SK-N-SH (cell line): Measurements from ENCODE around the gene ENTPD1. TPM values are rescaled to one million over a fixed set of nuclear protein-coding genes. Genes with fewer than 3 reads are reported as not detected.

Experiments
- CTCF ChIA-PET: fragments of 300-600, 350-600 bp; formaldehyde crosslinking; extraction: SDS; loops from one replicate; lab custom pipeline; 2021; lab: Yijun Ruan, JAX
- POLR2A ChIA-PET: fragments of 350-600 bp; sonication (Branson Sonifier 250); formaldehyde crosslinking; extraction: SDS; loops from one replicate; lab custom pipeline; 2020; ENCODE audit warnings: antibody characterized with exemption, inconsistent platforms; lab: Yijun Ruan, JAX
- DNase-seq: peaks from one replicate; pipeline ENCODE4 v3.0.0; 2012
- H2AFZ ChIP-seq: fragments of 200-600 bp; sonication (generic); 2 replicates; pipeline ENCODE4 v1.8.1; 2016; ENCODE audit warnings: antibody characterized with exemption, mild to moderate bottlenecking, low read depth
- H3F3A ChIP-seq: fragments of 200-600 bp; sonication (generic); replicated peaks from 2 replicates; pipeline ENCODE3; 2016; ENCODE audit warnings: antibody characterized with exemption, mild to moderate bottlenecking; ENCODE audit not compliant: insufficient read depth
- H3K27ac ChIP-seq, 2 experiments: fragments of 200-500 bp in 1 of 2; fragments of 200-600 bp in 1 of 2; sonication (Bioruptor generic) in 1 of 2; sonication (generic), shearing (Covaris generic) in 1 of 2; 2 replicates each; pipeline versions ENCODE4 v1.5.1 to v1.6.1; 2014 to 2016; ENCODE audit warnings: low read depth in 2 of 2, inconsistent platforms in 1 of 2, low read length in 1 of 2, mild to moderate bottlenecking in 1 of 2, mixed read lengths in 1 of 2
- H3K27me3 ChIP-seq: fragments of 200-600 bp; sonication (generic), shearing (Covaris generic); 2 replicates; pipeline ENCODE4 v1.6.1; 2016; ENCODE audit warnings: mixed run types; ENCODE audit not compliant: insufficient read depth
- H3K36me3 ChIP-seq, 2 experiments: fragments of 200-500 bp in 1 of 2; fragments of 200-600 bp in 1 of 2; sonication (Bioruptor generic) in 1 of 2; sonication (generic) in 1 of 2; replicated peaks in 1 of 2; 2 replicates each; pipeline versions ENCODE3 to v1.5.1; 2014 to 2016; ENCODE audit warnings: low read length in 1 of 2, mild to moderate bottlenecking in 1 of 2; ENCODE audit not compliant: insufficient read depth in 2 of 2, control insufficient read depth in 1 of 2
- H3K4me1 ChIP-seq, 2 experiments: fragments of 200-500 bp in 1 of 2; fragments of 200-600 bp in 1 of 2; sonication (Bioruptor generic) in 1 of 2; sonication (generic), shearing (Covaris generic) in 1 of 2; 2 replicates each; pipeline versions ENCODE4 v1.5.1 to v1.6.1; 2014 to 2016; ENCODE audit warnings: low read depth in 1 of 2, low read length in 1 of 2, mixed run types in 1 of 2; ENCODE audit not compliant: insufficient read depth in 2 of 2, control insufficient read depth in 1 of 2
- H3K4me2 ChIP-seq: fragments of 200-600 bp; sonication (generic), shearing (Covaris generic); 2 replicates; pipeline ENCODE4 v1.6.1; 2017; ENCODE audit warnings: mixed run types
- H3K4me3 ChIP-seq, 2 experiments: fragments of 200-500 bp in 1 of 2; fragments of 200-600 bp in 1 of 2; sonication (Bioruptor generic) in 1 of 2; sonication (generic), shearing (Covaris generic) in 1 of 2; 2 replicates each; pipeline versions ENCODE4 v1.5.1 to v1.8.1; 2014 to 2016; ENCODE audit warnings: low read depth in 2 of 2, inconsistent platforms in 1 of 2, low read length in 1 of 2, mild to moderate bottlenecking in 1 of 2, mixed read lengths in 1 of 2, moderate library complexity in 1 of 2
- H3K79me2 ChIP-seq: fragments of 200-600 bp; sonication (generic); 2 replicates; pipeline ENCODE4 v1.8.1; 2017; ENCODE audit warnings: mild to moderate bottlenecking; ENCODE audit not compliant: insufficient read depth
- H3K9ac ChIP-seq: fragments of 200-600 bp; sonication (generic); 2 replicates; pipeline ENCODE4 v1.6.1; 2017; ENCODE audit warnings: mixed run types
- H3K9me2 ChIP-seq: fragments of 200-600 bp; sonication (generic); 2 replicates; pipeline ENCODE4 v1.6.1; 2017; ENCODE audit warnings: mixed run types
- H3K9me3 ChIP-seq: fragments of 200-600 bp; sonication (generic); 2 replicates; pipeline ENCODE4 v1.6.1; 2017; ENCODE audit warnings: mixed run types, mild to moderate bottlenecking, moderate library complexity
- H4K20me1 ChIP-seq: fragments of 200-600 bp; sonication (generic); 2 replicates; pipeline ENCODE4 v1.6.1; 2017; ENCODE audit warnings: mild to moderate bottlenecking, mixed run types; ENCODE audit not compliant: insufficient read depth
- CHD2 ChIP-seq: fragments of 150-350 bp; IDR thresholded peaks from 2 replicates; pipeline ENCODE4 v1.6.1; 2018; ENCODE audit warnings: low read length; ENCODE audit not compliant: partially characterized antibody
- EZH2phosphoT487 ChIP-seq: fragments of 200-600 bp; sonication (generic); IDR thresholded peaks from 2 replicates; pipeline ENCODE4 v1.6.1; 2017; ENCODE audit warnings: low read depth, mixed run types, mild to moderate bottlenecking, antibody characterized with exemption, moderate library complexity, borderline replicate concordance
- FOXJ3 ChIP-seq: sonication (generic); formaldehyde crosslinking; IDR thresholded peaks from 2 replicates; pipeline ENCODE4 v1.5.1; 2020; ENCODE audit warnings: mild to moderate bottlenecking, missing genetic modification reagents
- FOXM1 ChIP-seq: IDR thresholded peaks from 2 replicates; pipeline ENCODE4 v1.4.0; 2012; ENCODE audit warnings: low read depth, mild to moderate bottlenecking
- GATA2 ChIP-seq: sonication (generic); formaldehyde crosslinking; IDR thresholded peaks from 2 replicates; pipeline ENCODE4 v1.5.0; 2020; ENCODE audit warnings: mild to moderate bottlenecking, missing genetic modification reagents
- IRF3 ChIP-seq: fragments of 150-350 bp; IDR thresholded peaks from 2 replicates; pipeline ENCODE4 v1.6.1; 2016; ENCODE audit warnings: mild to moderate bottlenecking, low read depth, low read length
- MAX ChIP-seq: IDR thresholded peaks from 2 replicates; pipeline ENCODE4 v1.4.0; 2012; ENCODE audit warnings: low read depth
- PBX3 ChIP-seq: IDR thresholded peaks from 2 replicates; pipeline ENCODE4; 2012
- SIN3A ChIP-seq: IDR thresholded peaks from 2 replicates; pipeline ENCODE4 v1.6.1; 2012; ENCODE audit warnings: low read depth, mild to moderate bottlenecking, low read length, moderate library complexity, borderline replicate concordance
- TAF1 ChIP-seq: IDR thresholded peaks from 2 replicates; pipeline ENCODE4 v1.6.1; 2012; ENCODE audit warnings: low read depth, mild to moderate bottlenecking, low read length, moderate library complexity, borderline replicate concordance
- TEAD4 ChIP-seq: IDR thresholded peaks from 2 replicates; pipeline ENCODE4 v1.4.0; 2012; ENCODE audit warnings: mild to moderate bottlenecking, borderline replicate concordance; ENCODE audit not compliant: insufficient read depth
- USF1 ChIP-seq: IDR thresholded peaks from 2 replicates; pipeline ENCODE4 v1.4.0; 2012; ENCODE audit warnings: low read depth, borderline replicate concordance
- USF2 ChIP-seq: fragments of 150-350 bp; IDR thresholded peaks from 2 replicates; pipeline ENCODE4 v1.6.1; 2017; ENCODE audit warnings: antibody characterized with exemption, low read length, low read depth, borderline replicate concordance
- YY1 ChIP-seq: IDR thresholded peaks from 2 replicates; pipeline ENCODE4 v1.4.0; 2012; ENCODE audit warnings: low read depth, mild to moderate bottlenecking
- ZBTB33 ChIP-seq: IDR thresholded peaks from 2 replicates; pipeline ENCODE4 v1.4.0; 2012; ENCODE audit warnings: low read depth, borderline replicate concordance
- WGBS: methylation state at CpG from one replicate; pipeline ENCODE4 v1.1.6; 2017; ENCODE audit warnings: low lambda C conversion rate; 5-methylcytosine and 5-hydroxymethylcytosine counted together
- polyA plus RNA-seq, 3 experiments: library from polyadenylated mRNA; depleted of rRNA; stranded (reverse); fragments of >200 nt; gene quantifications; 2 replicates each; pipeline ENCODE4 v1.2.3, GENCODE V29; 2012

Gene ENTPD1
- polyA plus RNA-seq, 1 of the 3 experiments (the other 2 are of a cell fraction) = 0.02 TPM

GRCh38 chr10:95815701-95816240, 59.8 kb downstream of the ENTPD1 start (continued):
- no peak for TF ChIP-seq ZBTB33
- TF ChIP-seq, all 33 proteins: peak for 0

GRCh38 chr10:95818010-95818409, 62.0 kb downstream of the ENTPD1 start:
- 7% methylated on average over 1 of the region's 1 CpG for WGBS
- POLR2A ChIA-PET = no interaction called here
- Histone ChIP-seq H3K9me3 (no peaks in the 10 kb centered on the region), H3K4me2 (no peak overlapping the region), H3K9me2 (no peaks in the 10 kb centered on the region), H3K4me3 (no peak overlapping the region), H3K9ac (no peak overlapping the region), H3K4me1 (no peaks in the 10 kb centered on the region), H2AFZ (no peak overlapping the region), H3K27ac (no peak overlapping the region), H3F3A (no peaks in the 10 kb centered on the region), H3K36me3 (no peaks in the 10 kb centered on the region), H3K27me3 (0 out of 2 replicates have a peak, but pooled peaks cover 4% of the 10 kb centered on the region), H4K20me1 (no peaks in the 10 kb centered on the region), H3K79me2 (no peaks in the 10 kb centered on the region)
- no peak for TF ChIP-seq YY1
- TF ChIP-seq IRF3 = no peak
- no peak for TF ChIP-seq ZBTB33
- TF ChIP-seq USF1 = no peak
- no peak for TF ChIP-seq EZH2phosphoT487
- TF ChIP-seq TAF1 = no peak
- no peak for TF ChIP-seq FOXJ3 (CRISPR knock-in tag)
- TF ChIP-seq MAX = no peak
- TF ChIP-seq USF2 = no peak
- no peak for TF ChIP-seq PBX3
- no peak for TF ChIP-seq TEAD4
- TF ChIP-seq GATA2 (CRISPR knock-in tag) = no peak
- no peak for TF ChIP-seq CHD2
- TF ChIP-seq SIN3A = no peak
- no peak for TF ChIP-seq FOXM1
- no peak for DNase-seq
- CTCF ChIA-PET = interaction anchor here (0.8 kb wide), 2 partner anchors 22 to 198 kb away, joined by 3 read pairs; no protein-coding TSS in a partner anchor
